Inflammatory macrophage treated with lipopolysaccharide for 1 hour (primary cell): Measurements from ENCODE around the gene TSPO.

Source experiments
- DNase-seq, 2 donors: peaks; one replicate each; pipeline ENCODE4 v3.0.0-alpha.2; 2020 to 2022

Gene TSPO

DNA sequence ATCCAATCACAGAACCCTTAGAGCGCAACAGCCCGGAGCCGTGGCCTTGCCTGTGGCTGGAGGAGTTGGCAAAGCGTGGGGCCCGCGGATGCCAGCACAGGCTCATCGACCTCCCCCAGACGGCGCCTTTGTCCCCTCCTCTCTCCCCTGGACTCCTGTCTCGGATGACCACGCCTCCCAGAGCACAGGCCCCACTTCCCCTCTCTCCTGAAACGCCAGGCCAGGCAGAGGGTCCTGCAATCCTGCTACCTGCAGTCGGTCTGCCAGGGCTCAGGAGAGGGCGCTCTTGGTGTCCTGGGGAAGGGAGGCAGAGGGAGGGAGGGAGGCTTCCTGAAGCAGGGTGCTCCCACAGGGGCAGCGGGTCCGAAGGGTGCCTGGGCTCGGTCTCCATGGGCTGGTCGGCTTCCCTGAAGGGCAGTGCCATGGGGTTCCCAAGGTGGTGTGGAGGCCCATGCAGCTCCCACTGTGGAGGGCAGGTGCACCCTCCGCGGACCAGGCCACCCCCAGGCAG is 52.2 kb downstream of the TSPO start:
- DNase-seq = no peak

DNA sequence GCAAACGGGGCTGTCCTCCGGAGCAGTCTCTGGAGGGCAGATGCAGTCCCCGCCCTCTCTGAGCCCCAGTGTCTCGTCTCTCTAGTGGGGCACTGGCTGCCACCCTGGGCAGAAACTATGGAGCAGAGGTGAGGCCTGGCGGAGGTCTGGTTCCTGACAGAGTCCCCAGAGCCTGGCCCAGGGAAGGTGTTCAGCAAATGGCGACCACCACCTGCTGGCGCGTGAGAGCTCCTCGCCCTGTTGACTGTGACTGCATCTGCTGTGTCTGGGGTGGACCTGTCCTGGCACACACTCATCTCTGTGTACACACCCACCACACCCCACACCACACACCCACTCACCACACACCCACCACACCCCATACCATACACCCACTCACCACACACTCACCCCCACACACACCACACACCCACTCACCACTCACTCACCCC is 53.9 kb downstream of the TSPO start:
- DNase-seq = no peak

DNA sequence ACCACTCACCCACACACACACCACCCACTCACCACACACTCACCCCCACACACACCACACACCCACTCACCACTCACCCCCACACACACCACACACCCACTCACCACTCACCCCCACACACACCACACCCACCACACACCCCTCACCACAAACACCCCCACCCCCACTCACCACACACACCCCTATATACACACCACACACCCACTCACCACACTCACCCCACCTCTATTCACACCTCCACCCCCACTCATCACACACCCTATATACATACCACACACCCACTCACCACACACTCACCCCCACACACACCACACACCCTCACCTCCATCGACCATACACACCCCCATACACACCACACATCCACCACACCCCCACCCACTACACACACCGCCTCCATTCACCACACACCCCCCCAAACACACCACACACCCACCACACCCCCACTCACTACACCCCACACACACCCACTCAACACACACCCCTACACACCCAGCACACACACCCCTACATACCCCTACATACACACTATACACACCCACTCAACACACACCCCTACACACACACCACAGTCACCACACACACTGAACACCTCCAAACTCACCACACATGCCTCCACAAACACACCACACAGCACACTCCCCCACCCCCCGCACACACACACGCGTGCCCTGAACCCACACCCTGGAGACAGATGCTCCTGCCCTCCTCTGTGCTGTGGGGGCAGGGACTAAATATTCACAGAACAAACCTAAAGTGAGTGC is 54.6 kb downstream of the TSPO start:
- DNase-seq = no peak

DNA sequence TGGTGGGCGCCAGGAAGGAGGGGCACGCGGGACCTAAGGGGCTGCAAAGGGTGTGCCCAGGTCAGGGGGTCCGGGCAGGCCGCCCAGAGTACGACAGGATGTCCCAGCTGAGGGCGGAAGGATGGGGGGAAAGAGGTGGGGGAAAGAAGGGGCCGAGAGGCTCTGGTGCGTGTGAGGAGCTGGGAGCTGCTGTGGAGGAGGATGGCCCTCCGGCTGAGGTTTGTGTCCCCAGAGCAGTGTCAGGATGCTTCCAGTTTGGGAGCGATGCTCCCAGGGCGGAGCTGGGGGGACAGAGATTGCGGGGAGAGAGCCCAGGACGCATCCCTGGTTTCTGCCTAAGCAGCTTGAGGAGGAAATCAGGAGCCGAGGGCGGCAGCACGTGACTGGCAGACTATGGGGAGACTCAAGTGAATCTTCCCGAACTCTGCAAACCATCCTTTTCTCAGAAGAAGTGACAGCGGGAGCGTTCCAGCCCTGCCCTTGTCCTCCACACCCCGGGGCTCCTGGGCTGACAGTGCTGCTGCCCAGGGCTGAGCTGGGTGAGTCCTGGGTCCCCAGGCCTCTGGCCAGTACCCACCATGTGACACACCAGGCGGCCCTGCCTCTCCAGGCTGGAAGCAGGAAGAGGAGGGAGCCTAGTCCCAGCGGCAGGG is 55.3 kb downstream of the TSPO start:
- no peak for DNase-seq

DNA sequence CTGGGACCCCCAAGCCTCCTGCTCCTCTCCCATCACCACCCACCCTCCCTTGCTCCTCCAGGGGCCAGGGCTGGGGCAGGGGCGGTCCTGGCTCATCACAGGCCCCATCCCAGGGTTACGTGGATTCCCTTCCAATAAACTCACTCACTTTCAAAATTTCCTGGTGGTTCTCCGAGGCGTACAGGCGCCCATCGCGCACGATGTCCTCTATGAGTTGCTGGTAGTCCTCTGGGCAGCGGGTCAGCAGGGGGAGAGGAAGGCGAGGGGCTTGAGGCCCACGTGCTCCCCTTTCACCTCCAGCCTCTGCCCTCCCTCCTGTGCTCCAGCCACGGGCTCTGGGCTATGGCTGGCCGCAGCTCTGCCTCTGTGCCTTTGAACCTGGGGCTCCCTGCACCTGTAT is 56.0 kb downstream of the TSPO start:
- no peak for DNase-seq

DNA sequence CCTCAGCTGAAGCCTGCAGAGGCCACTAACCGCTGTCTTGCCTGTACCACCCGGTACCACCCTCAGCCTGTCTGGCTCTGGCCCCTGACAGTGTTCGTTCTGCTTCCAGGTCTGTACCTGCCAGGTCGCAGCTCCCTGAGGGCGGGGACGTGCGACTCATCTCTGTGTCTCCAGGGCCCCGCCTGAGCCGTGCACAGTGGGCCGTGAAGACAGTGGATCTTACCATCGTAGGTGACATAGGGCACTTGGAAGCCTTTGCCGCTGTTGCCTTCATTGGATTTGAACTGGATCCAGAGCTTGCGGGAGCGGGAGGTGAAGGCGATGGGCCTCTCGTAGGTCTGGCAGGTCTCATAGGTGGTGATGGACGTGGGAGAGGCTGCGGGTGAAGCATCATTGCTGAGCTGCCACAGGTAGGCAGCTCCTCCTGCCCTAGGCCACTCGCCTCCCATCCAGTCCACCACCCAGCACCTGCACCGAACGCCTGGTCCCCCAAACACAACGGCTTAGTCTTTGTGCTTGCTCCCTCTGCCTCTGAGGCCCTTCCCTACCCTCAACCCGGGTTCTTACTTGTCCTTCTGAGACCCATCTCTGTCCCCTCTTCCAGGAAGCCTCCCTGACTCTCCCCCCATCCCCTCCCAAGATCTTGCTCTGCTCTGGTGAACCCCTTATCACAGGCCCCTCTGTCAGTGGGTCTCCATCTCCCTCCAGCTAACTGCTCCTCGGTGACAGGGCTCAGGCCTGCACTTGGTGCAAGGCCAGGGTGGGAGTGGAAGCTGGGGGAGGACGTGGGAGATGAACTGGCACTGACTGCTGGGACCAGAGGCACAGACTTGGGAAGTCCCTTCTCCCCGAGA is 56.7 kb downstream of the TSPO start:
- no peak for DNase-seq

DNA sequence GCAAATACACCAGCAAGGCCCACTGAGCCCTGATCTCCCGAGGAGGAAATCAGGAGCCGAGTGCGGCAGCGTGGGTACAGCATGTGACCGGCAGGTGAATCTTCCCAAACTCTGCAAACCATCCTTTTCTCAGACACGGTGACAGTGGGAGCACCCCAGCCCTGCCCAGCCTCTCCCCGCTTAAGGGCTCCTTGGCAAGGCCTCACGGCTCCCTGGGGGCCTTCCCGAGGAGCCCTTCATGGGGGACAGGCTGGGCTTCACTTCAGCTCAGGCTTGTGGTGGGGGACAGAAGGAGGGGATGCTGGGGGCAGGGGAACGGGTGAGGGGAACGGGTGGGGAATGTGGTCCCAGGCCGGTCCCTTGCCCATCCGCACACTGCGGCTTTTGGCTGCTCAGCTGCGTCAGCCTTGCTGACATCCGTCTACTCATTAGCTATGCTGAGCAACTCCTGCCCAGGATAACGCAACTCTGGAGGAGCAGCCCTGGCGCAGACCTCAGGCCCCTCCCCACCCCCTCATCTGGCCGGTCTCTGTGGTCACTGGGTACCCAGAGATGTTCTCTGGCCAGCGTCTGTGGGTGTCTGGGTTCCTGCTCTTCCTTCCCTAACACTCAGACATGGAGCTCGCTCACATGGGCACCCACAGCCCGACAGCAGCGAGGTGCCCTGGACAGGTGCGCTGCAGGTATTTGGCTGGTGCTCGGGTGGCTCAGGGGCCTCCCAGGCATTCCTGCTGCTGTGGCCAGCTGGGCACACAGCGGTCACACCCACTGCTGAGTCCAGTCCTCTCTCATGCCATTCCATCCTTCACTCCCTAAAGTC is 57.6 kb downstream of the TSPO start:
- DNase-seq = no peak

DNA sequence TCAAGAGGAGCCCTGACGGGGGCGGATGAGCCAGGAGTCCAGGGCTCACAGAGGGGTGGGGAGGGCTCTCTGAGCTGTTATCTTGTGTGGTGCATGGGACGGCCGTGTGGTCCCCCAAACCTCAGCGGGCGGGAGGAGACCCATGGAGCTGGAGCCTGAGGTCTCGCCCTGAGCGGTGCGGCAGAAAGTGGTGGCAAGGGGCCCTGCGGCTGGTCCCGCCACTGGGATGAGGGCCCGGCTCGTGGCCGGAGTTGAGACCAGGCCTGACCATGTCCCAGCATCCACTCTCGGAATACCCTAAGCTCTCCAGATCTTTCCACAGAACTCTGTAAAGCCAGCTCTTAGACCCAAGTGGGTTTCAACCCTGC is 58.1 kb downstream of the TSPO start:
- DNase-seq = no peak

DNA sequence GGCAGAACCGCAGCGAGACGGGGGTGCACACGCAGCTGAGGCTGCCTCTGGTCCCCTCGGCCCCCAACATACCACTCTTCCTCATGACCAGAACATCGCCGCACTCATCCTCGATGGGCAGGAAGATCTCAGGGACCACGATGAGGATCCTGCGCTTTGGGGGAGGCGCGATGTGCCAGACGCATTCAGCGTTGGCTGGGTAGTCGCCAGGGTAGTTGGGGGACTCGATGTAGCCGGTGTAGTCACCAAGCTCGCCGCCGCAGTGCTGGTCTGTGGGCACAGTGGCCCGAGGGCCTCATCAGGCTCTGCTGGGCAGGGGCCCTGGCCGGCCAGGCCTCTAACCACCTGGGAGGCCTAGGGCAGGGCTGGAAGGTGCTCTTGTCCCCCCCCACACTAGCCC is 58.6 kb downstream of the TSPO start:
- no peak for DNase-seq

DNA sequence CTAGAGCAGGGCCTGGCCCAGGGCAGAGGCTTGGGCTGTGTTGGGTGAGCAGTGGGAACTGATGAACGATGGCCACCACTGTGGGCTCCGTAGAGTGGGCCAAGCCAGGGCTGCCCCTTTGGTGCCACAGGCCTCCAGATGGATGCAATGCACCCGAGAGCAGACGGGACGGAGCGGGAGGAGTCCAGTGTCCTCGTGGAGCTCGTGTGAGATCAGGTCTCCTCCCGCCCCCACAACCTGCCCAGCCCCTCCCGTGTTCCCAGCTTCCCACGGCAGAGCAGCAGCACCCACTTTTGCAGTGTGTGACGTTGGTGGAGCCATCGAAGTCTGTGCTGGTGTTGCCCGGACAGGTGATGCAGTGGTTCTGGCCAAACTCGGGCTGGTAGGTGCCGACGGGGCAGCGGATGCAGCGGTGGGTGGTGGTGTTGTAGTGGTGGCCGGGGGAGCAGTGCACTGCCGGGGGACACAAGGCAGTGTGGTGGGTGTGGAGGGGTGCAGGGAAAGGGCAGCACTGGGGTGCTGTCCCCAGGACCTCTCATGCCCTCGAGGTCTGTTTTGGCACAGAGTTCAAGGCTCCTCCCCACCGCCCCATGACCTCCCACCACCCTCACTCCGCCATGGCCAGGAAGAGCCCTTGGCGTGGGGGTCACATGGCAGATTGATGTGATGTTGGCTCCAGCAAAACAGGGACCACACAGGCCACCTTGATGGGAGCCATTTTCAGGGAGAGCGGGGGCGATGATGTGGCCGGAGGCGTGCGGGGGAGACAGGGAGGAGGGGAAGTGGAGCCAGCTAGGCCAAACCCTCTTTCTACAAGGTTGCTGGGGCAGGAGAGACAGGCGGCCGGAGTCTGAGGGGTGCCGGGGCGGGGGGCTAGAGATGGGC is 59.5 kb downstream of the TSPO start:
- DNase-seq = no peak

DNA sequence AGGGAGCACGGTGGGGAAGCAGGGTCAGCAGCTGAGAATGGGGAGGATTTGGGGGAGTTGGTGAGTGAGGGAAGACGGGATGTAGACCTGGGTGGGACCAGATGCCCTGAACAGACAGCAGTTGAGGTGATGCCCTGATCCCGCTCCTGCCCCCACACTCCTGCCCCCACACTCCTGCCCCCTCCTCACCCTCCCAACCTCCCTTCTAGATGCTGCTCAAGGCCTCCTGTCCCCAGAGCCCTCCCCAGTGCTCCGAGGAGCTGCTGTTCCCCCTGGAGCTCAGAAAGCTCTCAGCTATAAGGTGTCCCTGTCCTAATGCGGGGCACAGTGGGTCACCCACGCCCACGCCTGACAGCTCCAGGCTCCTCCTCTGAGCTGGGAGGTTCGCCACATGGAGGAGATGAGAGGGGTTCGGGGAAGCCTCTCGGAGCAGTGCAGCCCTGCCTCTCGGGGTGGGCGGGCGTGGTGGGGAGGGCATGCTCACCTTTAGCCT is 60.6 kb downstream of the TSPO start:
- DNase-seq = no peak

DNA sequence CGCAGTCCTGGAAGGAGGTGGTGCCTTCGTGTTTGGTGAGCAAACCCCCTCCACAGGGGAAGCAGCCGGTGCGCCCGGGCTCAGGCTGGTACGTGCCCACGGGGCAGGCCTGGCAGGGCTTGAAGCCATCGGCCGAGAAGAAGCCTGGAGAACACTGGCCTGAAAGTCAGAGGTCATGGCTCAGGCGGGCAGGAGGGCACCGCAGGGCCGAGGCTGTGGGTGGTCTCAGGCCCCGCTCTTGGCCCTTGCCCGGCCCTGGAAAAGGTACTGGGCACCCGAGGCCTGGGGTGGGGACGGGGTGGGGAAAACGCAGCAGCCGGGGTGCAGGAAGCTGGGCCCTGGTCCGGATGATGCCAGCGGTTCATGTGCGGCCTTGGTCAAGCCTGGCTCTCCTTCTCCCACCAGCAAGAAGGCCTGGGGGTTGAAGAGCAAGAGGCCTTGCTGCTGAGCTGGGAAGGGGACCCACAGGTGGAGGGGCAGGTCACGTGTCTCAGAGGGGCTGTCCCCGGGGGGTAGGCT is 61.1 kb downstream of the TSPO start:
- DNase-seq = no peak
